Epithelial cell of proximal tubule (primary cell): Measurements from ENCODE around the gene ITLN2. TPM values are rescaled to one million over a fixed set of nuclear protein-coding genes. Genes with fewer than 3 reads are reported as not detected.

ENCODE experiments used
- DNase-seq: peaks from one replicate; pipeline ENCODE4 v3.0.0-alpha.2; 2011; ENCODE audit warnings: low read depth
- H3K4me3 ChIP-seq: 2 replicates; pipeline ENCODE4 v1.5.1; 2011; ENCODE audit warnings: low read depth, mild to moderate bottlenecking, low read length
- total RNA-seq: library from RNA; depleted of rRNA; stranded (reverse); fragments of >200 nt; gene quantifications from 2 replicates; pipeline ENCODE4 v1.2.3, GENCODE V29; 2015
- TF ChIP-seq, protein P1 (sequence below): conservative IDR thresholded peaks from 2 replicates; pipeline ENCODE4 v1.5.1; 2012; ENCODE audit warnings: low read depth, mild to moderate bottlenecking, low read length

The ITLN2 gene
- total RNA-seq, 1 donor from 2014 or later = not detected

- H3K4me3 ChIP-seq = no peak overlapping the region
- TF ChIP-seq, protein P1, sequence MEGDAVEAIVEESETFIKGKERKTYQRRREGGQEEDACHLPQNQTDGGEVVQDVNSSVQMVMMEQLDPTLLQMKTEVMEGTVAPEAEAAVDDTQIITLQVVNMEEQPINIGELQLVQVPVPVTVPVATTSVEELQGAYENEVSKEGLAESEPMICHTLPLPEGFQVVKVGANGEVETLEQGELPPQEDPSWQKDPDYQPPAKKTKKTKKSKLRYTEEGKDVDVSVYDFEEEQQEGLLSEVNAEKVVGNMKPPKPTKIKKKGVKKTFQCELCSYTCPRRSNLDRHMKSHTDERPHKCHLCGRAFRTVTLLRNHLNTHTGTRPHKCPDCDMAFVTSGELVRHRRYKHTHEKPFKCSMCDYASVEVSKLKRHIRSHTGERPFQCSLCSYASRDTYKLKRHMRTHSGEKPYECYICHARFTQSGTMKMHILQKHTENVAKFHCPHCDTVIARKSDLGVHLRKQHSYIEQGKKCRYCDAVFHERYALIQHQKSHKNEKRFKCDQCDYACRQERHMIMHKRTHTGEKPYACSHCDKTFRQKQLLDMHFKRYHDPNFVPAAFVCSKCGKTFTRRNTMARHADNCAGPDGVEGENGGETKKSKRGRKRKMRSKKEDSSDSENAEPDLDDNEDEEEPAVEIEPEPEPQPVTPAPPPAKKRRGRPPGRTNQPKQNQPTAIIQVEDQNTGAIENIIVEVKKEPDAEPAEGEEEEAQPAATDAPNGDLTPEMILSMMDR = no peak
- DNase-seq = no peak
Measured at GRCh38 chr1:160975026-160975425, 20.4 kb upstream of the ITLN2 start.

DNA sequence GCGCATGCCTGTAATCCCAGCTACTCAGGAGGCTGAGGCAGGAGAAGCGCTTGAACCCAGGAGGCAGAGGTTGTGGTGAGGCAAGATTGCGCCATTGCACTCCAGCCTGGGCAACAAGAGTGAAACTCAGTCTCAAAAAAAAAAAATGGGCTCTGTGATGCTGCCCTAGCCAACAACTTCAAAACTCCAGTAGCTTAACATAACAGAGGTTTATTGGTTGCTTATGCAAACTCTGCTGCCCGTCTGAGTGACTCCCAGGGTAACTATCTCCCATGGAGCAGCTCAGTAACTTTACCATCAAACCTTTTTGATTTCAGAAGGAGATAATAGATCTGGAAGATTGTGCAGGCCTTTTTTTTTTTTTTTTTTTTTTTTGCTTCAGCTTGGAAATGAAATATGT is 18.9 kb upstream of the ITLN2 start:
- no peak for DNase-seq
- no peak overlapping the region for H3K4me3 ChIP-seq
- TF ChIP-seq, protein P1 = no peak

DNA sequence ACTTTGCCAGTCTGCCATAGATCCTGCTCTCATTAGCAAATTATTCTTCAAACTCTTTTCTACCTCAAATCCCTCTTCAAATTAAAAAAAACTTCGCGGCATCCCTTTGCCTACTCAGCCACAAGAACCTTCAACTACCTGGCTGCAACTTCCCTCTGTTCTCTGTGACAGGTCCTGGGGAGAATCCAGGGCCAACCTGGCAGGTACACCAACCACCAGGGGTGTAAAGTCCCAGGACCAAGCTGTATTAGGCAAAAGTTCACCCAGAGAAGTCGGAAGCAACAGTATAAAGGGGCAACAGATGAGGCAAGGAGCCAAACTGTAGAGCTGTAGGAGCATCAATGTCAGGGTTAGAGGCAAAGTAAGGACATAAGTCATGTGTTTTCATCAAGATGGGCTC is 18.3 kb upstream of the ITLN2 start:
- TF ChIP-seq, protein P1 = no peak
- DNase-seq = no peak
- H3K4me3 ChIP-seq = no peak overlapping the region

GRCh38 chr1:160971618-160972056 is 17.0 kb upstream of the ITLN2 start:
- no peak overlapping the region for H3K4me3 ChIP-seq
- TF ChIP-seq, protein P1 = no peak
- DNase-seq = no peak

- no peak for DNase-seq
- no peak overlapping the region for H3K4me3 ChIP-seq
- TF ChIP-seq, protein P1 = no peak
Measured at GRCh38 chr1:160963521-160963920, 8.9 kb upstream of the ITLN2 start.

- TF ChIP-seq, protein P1 = no peak
- DNase-seq = no peak
- H3K4me3 ChIP-seq = no peak overlapping the region
Measured at GRCh38 chr1:160961419-160961818, 6.8 kb upstream of the ITLN2 start.

DNA sequence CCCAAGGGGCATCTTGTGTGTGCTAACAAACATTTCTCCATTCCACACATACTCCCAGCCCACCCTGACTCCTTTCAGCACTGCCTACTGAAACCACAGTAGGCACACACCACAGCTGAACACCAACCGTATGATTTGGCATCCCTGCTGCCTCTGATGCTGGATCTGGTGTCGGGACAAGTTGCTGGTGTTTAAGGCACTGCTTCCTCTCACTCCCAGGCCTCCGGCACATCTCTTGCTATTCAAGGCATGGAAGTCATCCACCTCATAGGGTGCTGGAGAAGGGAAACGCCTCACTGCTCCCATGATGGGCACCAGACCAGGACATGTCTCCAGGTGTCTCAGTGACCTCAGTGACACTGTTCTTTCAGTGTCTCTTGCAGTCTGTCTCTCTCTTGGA is 2.4 kb upstream of the ITLN2 start:
- DNase-seq = no peak
- no peak overlapping the region for H3K4me3 ChIP-seq
- TF ChIP-seq, protein P1 = no peak
